ENCODE measurements around the gene SMIM13. TPM values are rescaled to one million over a fixed set of nuclear protein-coding genes. Genes with fewer than 3 reads are reported as not detected.

The SMIM13 gene
- total RNA-seq, 1 donor from 2014 or later = 12.3 TPM

- intact Hi-C loops (cut with micrococcal nuclease) = no loop called here
- H3K27me3 ChIP-seq (ENCODE audit: low read depth) = peaks cover 8% of the 10 kb centered on the region
- H3K4me3 ChIP-seq = no peak overlapping the region
- no peak for TF ChIP-seq CTCF (IDR thresholded peaks at IDR 0.05; ENCODE audit: borderline replicate concordance)
- no peaks in the 10 kb centered on the region for H3K36me3 ChIP-seq
- H3K27ac ChIP-seq (replicated peaks) = no peak overlapping the region
- no peaks in the 10 kb centered on the region for H3K9me3 ChIP-seq (replicated peaks)
- H3K4me1 ChIP-seq = no peaks in the 10 kb centered on the region
- DNase-seq = no peak
These were observed 30.9 kb upstream of the SMIM13 start for GRCh38 chr6:11062715-11063114.

GRCh38 chr6:11064836-11065235, 28.8 kb upstream of the SMIM13 start:
- Histone ChIP-seq H3K4me1 (no peaks in the 10 kb centered on the region), H3K36me3 (no peaks in the 10 kb centered on the region), H3K9me3 (replicated peaks) (no peaks in the 10 kb centered on the region), H3K27ac (replicated peaks) (no peak overlapping the region), H3K4me3 (no peak overlapping the region), H3K27me3 (ENCODE audit: low read depth) (peaks cover 8% of the 10 kb centered on the region)
- intact Hi-C loops (cut with micrococcal nuclease) = no loop called here
- DNase-seq = no peak
- TF ChIP-seq CTCF (IDR thresholded peaks at IDR 0.05; ENCODE audit: borderline replicate concordance) = no peak

GRCh38 chr6:11065436-11066202, 28.0 kb upstream of the SMIM13 start:
- Histone ChIP-seq H3K4me3 (no peak overlapping the region), H3K36me3 (no peaks in the 10 kb centered on the region), H3K4me1 (no peaks in the 10 kb centered on the region), H3K9me3 (replicated peaks) (no peaks in the 10 kb centered on the region), H3K27me3 (ENCODE audit: low read depth) (peaks cover 11% of the 10 kb centered on the region), H3K27ac (replicated peaks) (no peak overlapping the region)
- intact Hi-C loops (cut with micrococcal nuclease) = no loop called here
- no peak for DNase-seq
- TF ChIP-seq CTCF (IDR thresholded peaks at IDR 0.05; ENCODE audit: borderline replicate concordance) = no peak

- DNase-seq = no peak
- no peak overlapping the region for H3K27ac ChIP-seq (replicated peaks)
- H3K36me3 ChIP-seq = no peaks in the 10 kb centered on the region
- intact Hi-C loops (cut with micrococcal nuclease) = no loop called here
- H3K4me3 ChIP-seq = no peak overlapping the region
- no peak for TF ChIP-seq CTCF (IDR thresholded peaks at IDR 0.05; ENCODE audit: borderline replicate concordance)
- H3K4me1 ChIP-seq = no peaks in the 10 kb centered on the region
- peaks cover 8% of the 10 kb centered on the region for H3K27me3 ChIP-seq (ENCODE audit: low read depth)
- H3K9me3 ChIP-seq (replicated peaks) = no peaks in the 10 kb centered on the region
These were observed 26.9 kb upstream of the SMIM13 start for GRCh38 chr6:11066505-11067347.

GRCh38 chr6:11067348-11067747, 26.3 kb upstream of the SMIM13 start:
- DNase-seq = no peak
- intact Hi-C loops (cut with micrococcal nuclease) = no loop called here
- TF ChIP-seq CTCF (IDR thresholded peaks at IDR 0.05; ENCODE audit: borderline replicate concordance) = no peak
- Histone ChIP-seq H3K36me3 (no peaks in the 10 kb centered on the region), H3K27me3 (ENCODE audit: low read depth) (peaks cover 3% of the 10 kb centered on the region), H3K4me1 (no peaks in the 10 kb centered on the region), H3K27ac (replicated peaks) (no peak overlapping the region), H3K9me3 (replicated peaks) (no peaks in the 10 kb centered on the region), H3K4me3 (no peak overlapping the region)
